Measurements from ENCODE around the gene RAB5A. TPM values are rescaled to one million over a fixed set of nuclear protein-coding genes. Genes with fewer than 3 reads are reported as not detected.
"Not testable (repeated sequence)": the region's sequence is repeated elsewhere in the genome, so short reads cannot be mapped to it uniquely, and the experiment has no call there.

The RAB5A gene
- total RNA-seq, 1 experiment from 2014 or later = 49.7 TPM

DNA sequence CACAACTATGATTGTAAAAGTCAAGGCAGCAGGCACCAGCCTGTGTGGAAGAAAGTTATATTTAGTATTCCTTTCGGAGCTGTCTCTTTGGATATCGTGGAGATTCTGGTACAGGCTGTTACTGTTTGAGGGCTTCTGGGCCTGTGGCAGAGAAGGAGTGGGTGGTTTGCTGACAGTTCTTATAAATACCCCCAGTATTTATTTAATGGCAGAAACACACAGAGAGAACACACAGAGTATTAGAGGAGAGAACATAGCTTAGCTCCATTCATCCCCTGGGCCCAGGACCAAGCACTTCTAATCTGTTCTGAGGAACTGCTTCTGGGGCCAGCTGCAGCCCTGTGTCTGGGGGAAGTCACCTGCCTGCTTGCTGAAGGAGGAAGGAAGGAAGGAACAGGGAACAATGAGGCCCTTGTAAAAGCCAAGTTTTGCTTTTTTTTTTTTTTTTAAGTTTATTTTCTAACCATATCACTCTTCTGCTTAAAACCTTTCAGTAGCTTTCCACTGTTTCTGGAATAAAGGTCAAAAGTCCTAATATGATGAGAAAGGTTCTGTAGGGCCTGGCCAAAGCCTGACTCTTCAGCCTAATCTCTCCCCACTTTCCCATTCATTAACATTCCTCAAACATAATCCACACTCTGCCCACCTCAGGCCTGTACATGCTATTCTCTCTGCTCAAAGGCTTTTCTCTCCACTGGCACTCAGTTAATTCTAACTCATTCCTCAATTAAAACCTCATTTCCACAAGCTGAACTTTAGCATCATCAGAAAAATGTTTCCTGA is 76.9 kb downstream of the RAB5A start:
- no peaks in the 10 kb centered on the region for H3K4me1 ChIP-seq (ENCODE audit: insufficient read depth, low read length, poor library complexity, severe bottlenecking)
- H3K36me3 ChIP-seq (ENCODE audit: insufficient read depth, low read length, poor library complexity, severe bottlenecking) = no peaks in the 10 kb centered on the region
- no peak overlapping the region for H3K27ac ChIP-seq (ENCODE audit: low read depth, low read length, poor library complexity, severe bottlenecking)
- CTCF ChIA-PET = no interaction called here
- no TSS peak for BruUV-seq (replicated peaks)
- TF ChIP-seq, protein P1, sequence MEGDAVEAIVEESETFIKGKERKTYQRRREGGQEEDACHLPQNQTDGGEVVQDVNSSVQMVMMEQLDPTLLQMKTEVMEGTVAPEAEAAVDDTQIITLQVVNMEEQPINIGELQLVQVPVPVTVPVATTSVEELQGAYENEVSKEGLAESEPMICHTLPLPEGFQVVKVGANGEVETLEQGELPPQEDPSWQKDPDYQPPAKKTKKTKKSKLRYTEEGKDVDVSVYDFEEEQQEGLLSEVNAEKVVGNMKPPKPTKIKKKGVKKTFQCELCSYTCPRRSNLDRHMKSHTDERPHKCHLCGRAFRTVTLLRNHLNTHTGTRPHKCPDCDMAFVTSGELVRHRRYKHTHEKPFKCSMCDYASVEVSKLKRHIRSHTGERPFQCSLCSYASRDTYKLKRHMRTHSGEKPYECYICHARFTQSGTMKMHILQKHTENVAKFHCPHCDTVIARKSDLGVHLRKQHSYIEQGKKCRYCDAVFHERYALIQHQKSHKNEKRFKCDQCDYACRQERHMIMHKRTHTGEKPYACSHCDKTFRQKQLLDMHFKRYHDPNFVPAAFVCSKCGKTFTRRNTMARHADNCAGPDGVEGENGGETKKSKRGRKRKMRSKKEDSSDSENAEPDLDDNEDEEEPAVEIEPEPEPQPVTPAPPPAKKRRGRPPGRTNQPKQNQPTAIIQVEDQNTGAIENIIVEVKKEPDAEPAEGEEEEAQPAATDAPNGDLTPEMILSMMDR (conservative IDR thresholded peaks at IDR 0.05; ENCODE audit: low read depth, low read length) = no peak
- TF ChIP-seq EZH2 (IDR thresholded peaks at IDR 0.05; ENCODE audit: borderline replicate concordance, low read depth, low read length, poor library complexity, severe bottlenecking) = no peak
- no peaks in the 10 kb centered on the region for H3K9me3 ChIP-seq (ENCODE audit: low read depth, low read length, poor library complexity, severe bottlenecking)
- POLR2A ChIA-PET (ENCODE audit: low non-redundant PET) = no interaction called here
- DNase-seq (ENCODE audit: low spot score) = no peak
- H3K27me3 ChIP-seq (replicated peaks; ENCODE audit: insufficient read depth, low read depth, low read length, poor library complexity) = no peaks in the 10 kb centered on the region
- H3K4me3 ChIP-seq (ENCODE audit: low read depth, low read length, poor library complexity, severe bottlenecking) = no peak overlapping the region
- intact Hi-C loops (cut with micrococcal nuclease; ENCODE audit: unreplicated experiment) = no loop called here

DNA sequence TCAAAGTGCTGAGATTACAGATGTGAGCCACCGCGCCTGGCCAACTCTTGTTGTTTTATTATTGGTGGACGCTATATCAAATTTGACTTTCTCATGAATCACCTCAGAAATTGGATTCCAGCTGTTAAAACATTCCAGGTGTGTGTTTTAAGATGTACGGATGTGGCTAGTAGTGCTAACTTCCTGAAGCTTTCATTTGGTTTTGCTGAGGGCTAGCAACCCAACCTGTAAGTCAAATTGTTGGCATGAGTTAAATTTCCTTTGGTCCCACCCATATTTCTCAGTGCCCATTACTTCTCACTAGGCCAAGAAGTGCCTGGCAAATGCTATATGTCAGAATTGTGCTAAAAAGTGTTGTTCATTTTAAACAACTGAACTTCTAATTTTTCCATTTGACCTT is 80.2 kb downstream of the RAB5A start:
- intact Hi-C loops (cut with micrococcal nuclease; ENCODE audit: unreplicated experiment) = no loop called here
- POLR2A ChIA-PET (ENCODE audit: low non-redundant PET) = no interaction called here

DNA sequence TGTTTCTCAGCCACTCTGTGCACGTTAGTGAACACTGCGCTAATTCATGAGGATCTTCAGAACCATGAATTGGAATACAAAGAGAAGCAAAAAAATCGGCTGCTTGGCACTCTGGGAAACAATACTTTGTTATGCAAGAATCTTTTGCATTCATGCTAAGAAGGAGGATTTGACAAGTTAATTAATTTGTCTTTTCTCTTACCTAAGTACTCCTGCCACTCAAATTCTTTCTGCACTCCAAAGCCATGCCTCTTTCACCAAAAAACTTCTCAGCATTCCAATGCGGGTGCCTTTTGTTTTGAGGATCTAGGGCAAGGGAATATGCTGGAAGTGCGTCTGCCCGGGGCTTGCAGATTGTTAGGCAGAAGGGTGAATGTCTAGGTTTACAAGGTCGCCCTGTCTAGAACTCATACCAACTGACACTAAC is 82.0 kb downstream of the RAB5A start:
- ChIA-PET CTCF (no interaction called here), POLR2A (ENCODE audit: low non-redundant PET) (no interaction called here)
- Histone ChIP-seq H3K27me3 (replicated peaks; ENCODE audit: insufficient read depth, low read depth, low read length, poor library complexity) (no peaks in the 10 kb centered on the region), H3K36me3 (ENCODE audit: insufficient read depth, low read length, poor library complexity, severe bottlenecking) (no peaks in the 10 kb centered on the region), H3K4me1 (ENCODE audit: insufficient read depth, low read length, poor library complexity, severe bottlenecking) (no peaks in the 10 kb centered on the region), H3K9me3 (ENCODE audit: low read depth, low read length, poor library complexity, severe bottlenecking) (no peaks in the 10 kb centered on the region), H3K27ac (ENCODE audit: low read depth, low read length, poor library complexity, severe bottlenecking) (no peak overlapping the region), H3K4me3 (ENCODE audit: low read depth, low read length, poor library complexity, severe bottlenecking) (no peak overlapping the region)
- no peak for DNase-seq (ENCODE audit: low spot score)
- TF ChIP-seq, protein P1 (conservative IDR thresholded peaks at IDR 0.05; ENCODE audit: low read depth, low read length) = no peak
- no peak for TF ChIP-seq EZH2 (IDR thresholded peaks at IDR 0.05; ENCODE audit: borderline replicate concordance, low read depth, low read length, poor library complexity, severe bottlenecking)
- intact Hi-C loops (cut with micrococcal nuclease; ENCODE audit: unreplicated experiment) = no loop called here
- no TSS peak for BruUV-seq (replicated peaks)

More for the DNA sequence above, 80.2 kb downstream of the RAB5A start:
- BruUV-seq (replicated peaks) = no TSS peak
- H3K9me3 ChIP-seq (ENCODE audit: low read depth, low read length, poor library complexity, severe bottlenecking) = no peaks in the 10 kb centered on the region
- no peak overlapping the region for H3K27ac ChIP-seq (ENCODE audit: low read depth, low read length, poor library complexity, severe bottlenecking)
- no peaks in the 10 kb centered on the region for H3K27me3 ChIP-seq (replicated peaks; ENCODE audit: insufficient read depth, low read depth, low read length, poor library complexity)
- no peak for TF ChIP-seq EZH2 (IDR thresholded peaks at IDR 0.05; ENCODE audit: borderline replicate concordance, low read depth, low read length, poor library complexity, severe bottlenecking)
- TF ChIP-seq, protein P1 (conservative IDR thresholded peaks at IDR 0.05; ENCODE audit: low read depth, low read length) = no peak
- H3K4me3 ChIP-seq (ENCODE audit: low read depth, low read length, poor library complexity, severe bottlenecking) = no peak overlapping the region
- H3K4me1 ChIP-seq (ENCODE audit: insufficient read depth, low read length, poor library complexity, severe bottlenecking) = no peaks in the 10 kb centered on the region
- CTCF ChIA-PET = no interaction called here
- DNase-seq (ENCODE audit: low spot score) = no peak
- no peaks in the 10 kb centered on the region for H3K36me3 ChIP-seq (ENCODE audit: insufficient read depth, low read length, poor library complexity, severe bottlenecking)

DNA sequence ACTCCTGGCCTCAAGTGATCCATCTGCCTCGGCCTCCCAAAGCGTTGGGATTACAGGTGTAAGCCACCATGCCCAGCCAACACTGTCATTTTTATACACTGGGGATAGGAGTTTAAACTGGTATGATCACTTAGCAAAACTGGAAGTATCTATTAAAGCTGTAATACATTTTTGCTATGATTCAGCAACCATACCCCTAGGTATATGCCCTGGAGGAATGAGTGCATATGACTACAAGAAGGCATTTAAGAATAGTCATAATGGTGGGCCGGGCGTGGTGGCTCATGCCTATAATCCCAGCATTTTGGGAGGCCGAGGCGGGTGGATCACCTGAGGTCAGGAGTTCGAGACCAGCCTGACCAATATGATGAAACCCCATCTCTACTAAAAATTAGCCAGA is 85.0 kb downstream of the RAB5A start:
- intact Hi-C loops (cut with micrococcal nuclease; ENCODE audit: unreplicated experiment) = not testable (repeated sequence)

More for the DNA sequence above, 85.0 kb downstream of the RAB5A start:
- BruUV-seq (replicated peaks); POLR2A ChIA-PET (ENCODE audit: low non-redundant PET); H3K9me3 ChIP-seq (ENCODE audit: low read depth, low read length, poor library complexity, severe bottlenecking); H3K27ac ChIP-seq (ENCODE audit: low read depth, low read length, poor library complexity, severe bottlenecking); H3K4me3 ChIP-seq (ENCODE audit: low read depth, low read length, poor library complexity, severe bottlenecking); H3K27me3 ChIP-seq (replicated peaks; ENCODE audit: insufficient read depth, low read depth, low read length, poor library complexity); H3K4me1 ChIP-seq (ENCODE audit: insufficient read depth, low read length, poor library complexity, severe bottlenecking); CTCF ChIA-PET; H3K36me3 ChIP-seq (ENCODE audit: insufficient read depth, low read length, poor library complexity, severe bottlenecking); DNase-seq (ENCODE audit: low spot score): not testable (repeated sequence)
